GM19351 (cell line): ENCODE results near the gene SELENOI.

ENCODE experiments used
- ATAC-seq: cut with Tn5 transposase; IDR thresholded peaks from one replicate; pipeline ENCODE4 v1.9.1; 2021; ENCODE audit warnings: mild to moderate bottlenecking, moderate library complexity; ENCODE audit not compliant: unreplicated experiment

SELENOI gene

GRCh38 chr2:26401739-26402541, 56.0 kb downstream of the SELENOI start, which contains the start of gene DRC1:
TSS of gene DRC1 (plus strand) at chr2:26401920. CDS start at chr2:26401990, 70 bp downstream.
- no peak for ATAC-seq

- no peak for ATAC-seq
These were observed 61.6 kb downstream of the SELENOI start for GRCh38 chr2:26407526-26407925.

- no peak for ATAC-seq
These were observed 63.8 kb downstream of the SELENOI start for GRCh38 chr2:26409785-26410184.

DNA sequence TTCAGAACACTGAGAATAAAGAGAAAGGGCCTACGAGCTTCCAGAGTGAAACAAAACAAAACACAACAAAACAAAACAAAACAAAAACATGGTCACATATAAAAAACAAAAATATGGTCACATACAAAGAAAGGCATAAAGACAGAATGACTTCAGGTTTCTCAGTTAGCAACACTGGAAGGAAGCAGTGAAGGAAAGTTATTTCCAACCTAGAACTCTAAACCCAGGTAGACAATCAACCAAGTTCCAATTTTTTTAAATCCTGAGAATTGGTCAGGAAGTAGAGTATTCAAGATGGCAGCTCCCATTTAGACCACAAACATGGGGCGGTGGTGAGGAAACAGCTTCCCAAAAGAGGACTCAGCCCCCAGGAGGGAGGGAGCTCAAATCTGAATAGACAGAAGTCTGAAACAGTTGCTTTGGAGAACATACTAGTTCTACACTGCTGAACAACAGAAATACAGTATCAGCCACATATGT, 64.9 kb downstream of the SELENOI start:
- no peak for ATAC-seq

DNA sequence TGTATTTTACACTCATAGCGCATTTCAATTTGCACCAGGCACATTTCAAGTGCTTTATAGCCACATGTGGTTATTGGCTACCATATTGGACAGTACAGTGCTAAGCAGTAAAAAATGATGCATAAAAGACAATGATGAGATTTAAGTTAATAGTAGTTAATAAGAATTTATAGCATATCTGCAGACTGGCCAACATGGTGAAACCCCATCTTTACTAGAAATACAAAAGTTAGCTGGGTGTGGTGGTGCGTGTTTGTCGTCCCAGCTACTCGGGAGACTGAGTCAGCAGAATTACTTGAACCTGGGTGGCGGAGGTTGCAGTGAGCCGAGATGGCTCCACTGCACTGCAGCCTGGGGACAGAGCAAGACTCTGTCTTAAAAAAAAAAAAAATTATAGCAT, 65.5 kb downstream of the SELENOI start:
- ATAC-seq = no peak

DNA sequence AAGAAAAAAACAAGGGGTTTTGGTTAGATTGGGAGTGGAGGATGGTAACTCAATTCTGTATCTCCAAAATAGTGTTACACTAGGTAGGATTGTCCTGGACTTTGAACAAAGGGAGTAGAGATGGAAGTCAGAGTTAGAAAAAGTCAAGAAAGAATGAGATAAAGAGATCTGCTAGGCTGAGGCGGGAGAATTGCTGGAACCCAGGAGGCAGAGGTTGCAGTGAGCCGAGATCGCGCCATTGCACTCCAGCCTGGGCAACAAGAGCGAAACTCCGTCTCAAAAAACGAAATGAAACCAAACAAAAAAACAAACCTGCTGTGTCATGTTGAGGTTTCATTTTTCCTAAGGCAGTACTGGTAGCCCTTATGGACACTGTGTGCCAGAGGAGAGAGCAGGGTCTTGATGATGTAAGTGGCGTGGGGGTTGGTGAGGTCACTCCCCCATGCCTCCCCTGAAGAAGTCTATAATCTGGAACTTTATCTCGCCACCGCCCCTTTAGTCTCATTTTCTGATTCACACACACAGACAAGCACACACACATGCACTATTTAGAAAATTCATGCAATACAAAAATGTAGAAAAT, 66.2 kb downstream of the SELENOI start:
- ATAC-seq = peak; percentile 79

DNA sequence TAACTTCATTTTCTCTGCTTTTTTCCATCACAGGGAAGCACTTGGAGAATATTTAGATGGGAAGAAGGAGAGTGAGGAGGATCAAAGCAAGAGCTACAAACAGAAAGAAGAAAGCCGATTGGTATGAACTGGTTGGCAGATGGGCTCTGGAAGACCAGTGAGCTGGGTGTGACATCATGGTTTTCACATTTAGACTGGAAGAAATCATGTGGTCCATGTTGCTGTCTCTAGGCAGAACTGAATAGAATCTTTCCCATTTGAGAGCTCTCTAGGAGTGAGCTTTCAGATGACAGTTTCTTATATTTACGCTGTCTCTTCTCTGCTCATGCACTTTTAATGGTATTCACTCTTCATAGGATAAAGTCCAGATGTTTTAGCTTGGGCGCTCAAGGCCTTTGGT, 68.4 kb downstream of the SELENOI start:
- ATAC-seq = no peak

DNA sequence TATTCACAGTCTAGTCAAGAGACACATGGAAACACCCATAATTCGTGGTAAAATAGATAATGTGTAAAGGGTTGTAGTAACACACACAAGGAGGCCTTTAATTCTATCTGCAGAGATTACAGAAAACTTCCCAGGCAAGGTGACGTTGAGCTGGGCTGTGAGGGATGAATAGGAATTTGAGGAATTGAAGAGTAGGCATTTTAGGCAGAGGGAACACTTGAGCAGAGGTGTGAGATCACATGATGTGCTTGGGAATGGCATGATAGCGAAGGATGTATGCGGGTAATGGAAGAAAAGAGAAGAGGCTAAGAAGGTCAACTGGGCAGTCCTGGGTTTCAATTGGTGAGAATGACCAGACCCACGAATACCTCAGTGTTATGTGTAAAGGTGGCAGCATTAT, 76.0 kb downstream of the SELENOI start:
- ATAC-seq = no peak

GRCh38 chr2:26422947-26423629, 77.1 kb downstream of the SELENOI start:
- ATAC-seq = no peak

DNA sequence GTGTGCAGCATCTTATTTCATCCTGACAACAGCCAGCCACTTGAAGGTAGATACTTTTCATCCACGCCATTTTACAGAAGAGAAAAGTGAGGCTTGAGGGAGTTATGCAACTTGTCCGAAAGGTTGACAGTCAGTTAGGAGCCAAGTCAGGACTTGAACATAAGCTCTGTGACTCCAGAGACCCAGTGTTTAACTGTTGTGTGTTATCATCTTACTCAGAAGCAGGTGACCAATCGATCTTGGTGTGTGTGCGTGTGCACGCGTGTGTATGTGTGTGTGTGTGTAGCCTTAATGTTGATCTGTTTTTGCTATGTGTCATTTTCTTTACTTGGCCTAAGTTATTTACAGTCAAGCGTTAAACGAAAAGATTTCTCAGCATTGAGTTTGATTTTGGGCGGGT, 77.8 kb downstream of the SELENOI start:
- ATAC-seq = no peak

DNA sequence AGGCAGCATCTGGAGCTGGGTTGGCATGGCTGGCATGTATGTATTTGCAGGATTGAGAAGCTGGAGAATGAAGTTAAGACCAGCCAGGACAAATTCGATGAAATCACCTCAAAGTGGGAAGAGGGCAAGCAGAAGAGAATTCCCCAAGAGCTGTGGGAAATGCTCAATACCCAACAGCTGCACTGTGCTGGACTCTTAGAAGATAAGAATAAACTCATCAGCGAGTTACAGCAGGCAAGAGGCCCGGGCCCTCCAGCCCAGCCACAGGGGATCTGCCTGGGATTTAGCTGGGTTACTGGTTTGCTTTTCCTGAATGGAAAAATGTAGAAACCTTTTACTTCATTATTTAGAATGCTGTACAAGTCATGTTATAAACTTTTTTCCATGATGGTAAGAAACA, 78.3 kb downstream of the SELENOI start:
- no peak for ATAC-seq

GRCh38 chr2:26428846-26429245, 82.9 kb downstream of the SELENOI start:
- ATAC-seq = no peak

GRCh38 chr2:26429779-26430578, 84.0 kb downstream of the SELENOI start:
- ATAC-seq = no peak

GRCh38 chr2:26430826-26431225, 84.9 kb downstream of the SELENOI start:
- no peak for ATAC-seq

- ATAC-seq = no peak
These were observed 86.4 kb downstream of the SELENOI start for GRCh38 chr2:26432363-26432762.

DNA sequence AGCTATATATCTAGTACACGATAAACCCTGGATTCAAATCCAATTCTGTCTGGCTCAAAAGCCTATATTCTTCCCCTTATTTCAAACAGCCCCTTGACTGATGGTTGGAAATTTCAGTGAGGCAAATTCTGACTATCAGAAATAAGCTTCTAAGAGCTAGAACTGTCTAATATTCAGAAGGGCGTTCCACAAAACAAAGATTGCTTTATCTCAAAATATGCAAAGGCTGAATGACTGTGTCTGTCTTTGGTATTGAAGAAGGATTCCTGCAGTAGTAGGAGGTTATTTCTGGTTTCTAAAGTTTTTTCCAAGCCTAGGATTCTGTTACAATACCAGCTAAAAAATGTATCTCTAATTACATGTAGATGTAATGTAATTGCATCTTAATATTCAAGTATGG, 86.9 kb downstream of the SELENOI start:
- no peak for ATAC-seq

DNA sequence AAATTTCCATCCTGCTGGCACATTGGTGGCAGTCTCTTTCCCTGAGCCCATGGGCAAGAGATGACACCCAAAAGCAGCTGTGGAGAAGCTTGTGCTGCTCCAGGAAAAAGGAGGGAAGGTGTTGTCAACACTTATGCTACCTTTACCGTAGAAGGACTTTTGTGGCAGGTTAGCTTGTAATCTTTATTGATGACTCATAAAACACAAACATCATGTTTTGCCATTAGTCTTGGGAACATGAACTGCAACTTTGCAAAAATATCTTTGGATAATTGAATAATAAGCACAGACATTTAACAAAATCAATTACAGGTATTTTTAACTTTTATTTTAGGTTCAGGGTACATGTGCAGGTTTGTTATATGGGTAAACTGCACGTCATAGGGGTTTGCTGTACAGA, 89.2 kb downstream of the SELENOI start:
- ATAC-seq = no peak

GRCh38 chr2:26438526-26438925, 92.6 kb downstream of the SELENOI start:
- no peak for ATAC-seq

DNA sequence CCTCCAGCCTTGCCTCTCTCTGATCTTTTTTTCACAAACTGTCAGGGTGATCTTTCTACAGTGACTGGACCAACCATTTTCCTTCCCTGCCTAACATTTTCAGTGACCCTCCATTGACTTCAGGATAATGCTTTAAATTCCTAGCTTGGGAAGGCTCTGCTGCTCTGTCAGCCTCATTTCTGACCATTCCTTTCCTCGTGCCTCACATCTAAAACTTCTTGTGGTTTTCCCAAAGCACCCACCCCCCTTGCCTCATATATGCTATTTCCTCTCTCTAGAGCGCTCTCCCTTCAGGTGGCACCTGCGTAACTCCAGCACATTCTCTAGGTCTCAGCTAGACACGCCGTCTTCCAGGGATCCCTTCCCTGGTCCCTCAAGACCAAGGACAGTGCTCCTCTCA, 93.0 kb downstream of the SELENOI start:
- no peak for ATAC-seq

GRCh38 chr2:26442301-26442700, 96.4 kb downstream of the SELENOI start:
- no peak for ATAC-seq

- ATAC-seq = no peak
These were observed 96.8 kb downstream of the SELENOI start for GRCh38 chr2:26442707-26443106.
